Lower lobe of right lung (tissue), 2 donors: ENCODE measurements around the gene ENOX1. TPM values are rescaled to one million over a fixed set of nuclear protein-coding genes. Genes with fewer than 3 reads are reported as not detected.

Experiments
- ATAC-seq, 2 donors: fragments of 200-7000 bp; cut with Tn5 transposase; one replicate each; pipeline ENCODE4 v1.9.1; 2020 to 2022; ENCODE audit warnings: mild to moderate bottlenecking in 2 of 2, moderate library complexity in 2 of 2
- DNase-seq: peaks from one replicate; pipeline ENCODE4 v3.0.0-alpha.2; 2020
- H3K27ac ChIP-seq: fragments of 200-600 bp; one replicate; pipeline ENCODE4 v1.8.0; 2022
- H3K27me3 ChIP-seq: fragments of 200-600 bp; one replicate; pipeline ENCODE4 v1.8.0; 2022; ENCODE audit warnings: low read depth
- H3K36me3 ChIP-seq: fragments of 200-600 bp; one replicate; pipeline ENCODE4 v1.8.0; 2022; ENCODE audit warnings: mild to moderate bottlenecking
- H3K4me1 ChIP-seq: fragments of 200-600 bp; one replicate; pipeline ENCODE4 v1.8.0; 2022
- H3K4me3 ChIP-seq: fragments of 200-600 bp; one replicate; pipeline ENCODE4 v1.8.0; 2022; ENCODE audit warnings: mild to moderate bottlenecking
- H3K9me3 ChIP-seq: fragments of 200-600 bp; one replicate; pipeline ENCODE4 v1.8.0; 2022
- CTCF ChIP-seq: fragments of 200-600 bp; IDR thresholded peaks from one replicate; pipeline ENCODE4 v1.8.0; 2022; ENCODE audit warnings: antibody characterized with exemption, mild to moderate bottlenecking
- intact Hi-C: fragments of 100-400 bp; cut with DNase I; formaldehyde crosslinking; loops from one replicate; pipeline ENCODE4 v1.11.0; 2022
- total RNA-seq: library from RNA; stranded (reverse); fragmentation: NEBNext Ultra II Directional; extraction: Animal tissue kit (Norgen Biotek cat#: 25700); gene quantifications from one replicate; pipeline ENCODE4 v1.2.1, GENCODE V29; 2021
- donor health status: DM: no; HTN: yes; CAD: no; lungs with severe emphysema.

ENOX1 gene
- total RNA-seq, 1 donor from 2014 or later, result 2.0 TPM

GRCh38 chr13:43518833-43519232 lies 267.9 kb downstream of the ENOX1 start:
- intact Hi-C loops, result no loop called here
- DNase-seq, result no peak
- Histone ChIP-seq H3K4me3 (no peak overlapping the region), H3K27me3 (no peaks in the 10 kb centered on the region), H3K36me3 (no peaks in the 10 kb centered on the region), H3K4me1 (no peaks in the 10 kb centered on the region), H3K9me3 (no peaks in the 10 kb centered on the region), H3K27ac (no peak overlapping the region)
- ATAC-seq, result no peak
- no peak for TF ChIP-seq CTCF

- Histone ChIP-seq H3K27ac (no peak overlapping the region), H3K4me3 (no peak overlapping the region), H3K36me3 (no peaks in the 10 kb centered on the region), H3K9me3 (no peaks in the 10 kb centered on the region), H3K27me3 (no peaks in the 10 kb centered on the region), H3K4me1 (no peaks in the 10 kb centered on the region)
- DNase-seq, result no peak
- no peak for TF ChIP-seq CTCF
- intact Hi-C loops, result no loop called here
- peak; percentile 33 to 70 for ATAC-seq
These were observed 270.4 kb downstream of the ENOX1 start for GRCh38 chr13:43516401-43516833.

GRCh38 chr13:43515531-43515930 lies 271.2 kb downstream of the ENOX1 start:
- intact Hi-C loops, result no loop called here
- Histone ChIP-seq H3K4me3 (no peak overlapping the region), H3K36me3 (no peaks in the 10 kb centered on the region), H3K27ac (no peak overlapping the region), H3K4me1 (no peaks in the 10 kb centered on the region), H3K27me3 (no peaks in the 10 kb centered on the region), H3K9me3 (no peaks in the 10 kb centered on the region)
- DNase-seq (no peak), ATAC-seq (no peak)
- no peak for TF ChIP-seq CTCF

GRCh38 chr13:43514311-43514710 lies 272.5 kb downstream of the ENOX1 start:
- Histone ChIP-seq H3K36me3 (no peaks in the 10 kb centered on the region), H3K4me1 (no peaks in the 10 kb centered on the region), H3K27me3 (no peaks in the 10 kb centered on the region), H3K4me3 (no peak overlapping the region), H3K9me3 (no peaks in the 10 kb centered on the region), H3K27ac (no peak overlapping the region)
- no peak for TF ChIP-seq CTCF
- ATAC-seq (no peak), DNase-seq (no peak)
- intact Hi-C loops, result no loop called here

- intact Hi-C loops, result no loop called here
- no peak for ATAC-seq
- H3K9me3 ChIP-seq, result no peaks in the 10 kb centered on the region
- H3K4me1 ChIP-seq, result no peaks in the 10 kb centered on the region
- no peak overlapping the region for H3K4me3 ChIP-seq
- H3K36me3 ChIP-seq, result no peaks in the 10 kb centered on the region
- H3K27ac ChIP-seq, result no peak overlapping the region
- no peak for DNase-seq
- no peak for TF ChIP-seq CTCF
- no peaks in the 10 kb centered on the region for H3K27me3 ChIP-seq
These were observed 274.6 kb downstream of the ENOX1 start for GRCh38 chr13:43512221-43512620.
